Measurements from ENCODE around the gene AZIN2.
"Not testable (repeated sequence)": the region's sequence is repeated elsewhere in the genome, so short reads cannot be mapped to it uniquely, and the experiment has no call there.

The AZIN2 gene

DNA sequence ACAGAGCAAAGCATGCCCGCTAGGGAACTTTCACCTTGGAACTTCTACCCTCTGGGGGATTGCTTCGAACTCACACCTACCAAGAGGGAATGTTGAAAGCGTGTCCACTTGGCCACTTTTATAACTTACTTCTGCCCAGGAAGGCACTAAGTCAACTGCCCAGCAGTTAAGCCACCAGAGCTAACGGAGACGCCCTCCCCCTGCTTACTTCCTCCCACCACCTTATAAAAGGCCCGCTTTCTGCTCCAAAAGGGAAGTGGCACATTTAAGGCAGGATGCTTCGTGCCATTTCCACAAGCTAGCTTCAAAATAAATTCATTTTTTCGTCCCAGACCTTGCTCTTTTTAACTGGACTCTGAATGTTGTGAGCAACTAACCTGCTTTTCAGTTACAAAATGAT lies 41.1 kb upstream of the AZIN2 start:
- POLR2A ChIA-PET: no interaction called here

DNA sequence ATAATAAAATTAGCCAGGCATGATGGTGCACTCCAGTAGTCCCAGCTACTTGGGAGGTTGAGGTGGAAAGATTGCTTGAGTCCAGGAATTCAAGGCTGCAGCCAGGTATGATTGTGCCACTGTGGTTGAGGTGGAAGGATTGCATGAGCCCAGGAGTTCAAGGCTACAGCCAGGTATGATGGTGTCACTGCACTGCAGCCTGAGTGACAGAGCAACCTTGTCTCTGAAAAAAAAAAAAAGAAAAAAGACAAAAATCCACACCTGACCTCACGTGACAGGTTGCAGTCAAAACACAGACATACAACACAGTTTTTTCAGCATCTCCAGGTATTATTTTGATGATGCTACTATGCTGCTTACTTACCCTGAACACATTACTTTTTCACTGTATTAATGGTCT lies 39.9 kb upstream of the AZIN2 start:
- TF ChIP-seq, protein P1, sequence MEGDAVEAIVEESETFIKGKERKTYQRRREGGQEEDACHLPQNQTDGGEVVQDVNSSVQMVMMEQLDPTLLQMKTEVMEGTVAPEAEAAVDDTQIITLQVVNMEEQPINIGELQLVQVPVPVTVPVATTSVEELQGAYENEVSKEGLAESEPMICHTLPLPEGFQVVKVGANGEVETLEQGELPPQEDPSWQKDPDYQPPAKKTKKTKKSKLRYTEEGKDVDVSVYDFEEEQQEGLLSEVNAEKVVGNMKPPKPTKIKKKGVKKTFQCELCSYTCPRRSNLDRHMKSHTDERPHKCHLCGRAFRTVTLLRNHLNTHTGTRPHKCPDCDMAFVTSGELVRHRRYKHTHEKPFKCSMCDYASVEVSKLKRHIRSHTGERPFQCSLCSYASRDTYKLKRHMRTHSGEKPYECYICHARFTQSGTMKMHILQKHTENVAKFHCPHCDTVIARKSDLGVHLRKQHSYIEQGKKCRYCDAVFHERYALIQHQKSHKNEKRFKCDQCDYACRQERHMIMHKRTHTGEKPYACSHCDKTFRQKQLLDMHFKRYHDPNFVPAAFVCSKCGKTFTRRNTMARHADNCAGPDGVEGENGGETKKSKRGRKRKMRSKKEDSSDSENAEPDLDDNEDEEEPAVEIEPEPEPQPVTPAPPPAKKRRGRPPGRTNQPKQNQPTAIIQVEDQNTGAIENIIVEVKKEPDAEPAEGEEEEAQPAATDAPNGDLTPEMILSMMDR (IDR thresholded peaks at IDR 0.05; ENCODE audit: insufficient read depth, low read length, missing control alignments): no peak
- CTCF ChIA-PET: no interaction called here
- H3K4me3 ChIP-seq (ENCODE audit: low read depth, low read length): no peak overlapping the region
- POLR2A ChIA-PET: no interaction called here
- no peak for DNase-seq (ENCODE audit: low read depth, low spot score)

More for the DNA sequence above, 41.1 kb upstream of the AZIN2 start:
- no peak for DNase-seq (ENCODE audit: low read depth, low spot score)
- TF ChIP-seq, protein P1 (IDR thresholded peaks at IDR 0.05; ENCODE audit: insufficient read depth, low read length, missing control alignments): no peak
- CTCF ChIA-PET: interaction anchor here (0.5 to 1.5 kb wide), 2 partner anchors 8 to 16 kb away, joined by 3 to 5 read pairs; no protein-coding TSS in a partner anchor
- no peak overlapping the region for H3K4me3 ChIP-seq (ENCODE audit: low read depth, low read length)

DNA sequence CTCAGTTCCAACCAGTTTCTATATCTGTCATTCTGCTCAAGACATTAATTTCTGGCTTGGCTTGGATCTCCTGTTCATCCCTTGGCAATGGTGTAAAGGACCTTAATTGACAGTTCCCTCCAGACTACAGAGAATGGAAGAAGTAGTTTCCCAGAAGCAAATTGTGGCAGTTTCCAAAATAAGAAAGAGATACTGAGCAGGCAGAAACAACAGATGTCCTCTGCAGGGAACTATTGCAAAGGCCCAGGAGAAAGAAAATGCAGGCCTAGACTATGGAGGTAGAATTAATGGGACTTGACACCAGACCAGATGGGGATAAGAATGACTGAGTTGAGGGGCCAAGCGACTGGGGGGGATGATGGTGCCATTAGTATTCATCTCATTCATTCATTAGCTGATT lies 38.1 kb upstream of the AZIN2 start:
- DNase-seq (ENCODE audit: low read depth, low spot score): no peak
- ChIA-PET CTCF (no interaction called here), POLR2A (no interaction called here)
- H3K4me3 ChIP-seq (ENCODE audit: low read depth, low read length): no peak overlapping the region
- TF ChIP-seq, protein P1 (IDR thresholded peaks at IDR 0.05; ENCODE audit: insufficient read depth, low read length, missing control alignments): no peak

DNA sequence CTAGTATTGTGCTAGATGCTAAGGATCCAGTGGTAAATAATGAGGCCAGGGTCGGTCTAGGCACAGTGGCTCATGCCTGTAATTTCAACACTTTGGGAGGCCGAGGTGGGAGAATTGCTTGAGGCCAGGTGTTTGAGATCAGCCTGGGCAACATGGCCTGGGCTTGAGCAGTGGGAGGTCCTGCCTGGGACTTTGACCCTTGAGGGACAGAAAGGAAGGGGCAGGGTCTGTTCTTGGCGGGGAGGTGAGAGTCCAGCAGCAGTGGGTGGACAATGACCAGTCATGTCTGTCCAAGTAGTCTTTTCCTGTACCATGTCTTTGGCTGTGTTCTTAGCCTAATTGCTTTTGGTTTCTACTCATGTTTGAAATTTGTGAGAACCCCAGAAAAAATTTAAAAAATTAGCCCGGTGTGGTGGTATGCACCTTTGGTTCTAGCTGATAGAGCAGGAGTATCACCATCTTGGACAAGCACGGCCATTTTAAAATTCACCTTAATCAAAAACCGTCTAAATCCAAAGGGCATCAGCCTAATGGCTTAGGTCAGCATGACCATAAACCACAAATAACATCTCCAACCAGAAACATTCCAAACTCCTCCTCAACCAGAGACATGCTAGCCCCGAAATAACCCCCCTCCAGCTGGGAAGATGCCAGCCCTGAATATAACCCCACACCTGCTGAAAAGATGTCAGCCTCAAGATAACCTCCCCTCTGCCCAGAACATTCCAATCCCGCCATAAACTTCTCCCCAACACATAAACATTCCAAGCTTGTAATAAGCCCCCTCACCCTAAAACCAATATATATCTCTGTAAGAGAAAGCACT lies 37.5 kb upstream of the AZIN2 start:
- H3K4me3 ChIP-seq (ENCODE audit: low read depth, low read length): no peak overlapping the region
- DNase-seq (ENCODE audit: low read depth, low spot score): no peak
- TF ChIP-seq, protein P1 (IDR thresholded peaks at IDR 0.05; ENCODE audit: insufficient read depth, low read length, missing control alignments): no peak
- ChIA-PET POLR2A (no interaction called here), CTCF (interaction anchor here (0.9 to 4.8 kb wide), 3 partner anchors 12 to 115 kb away, joined by 3 to 35 read pairs (median 3); no protein-coding TSS in a partner anchor)

DNA sequence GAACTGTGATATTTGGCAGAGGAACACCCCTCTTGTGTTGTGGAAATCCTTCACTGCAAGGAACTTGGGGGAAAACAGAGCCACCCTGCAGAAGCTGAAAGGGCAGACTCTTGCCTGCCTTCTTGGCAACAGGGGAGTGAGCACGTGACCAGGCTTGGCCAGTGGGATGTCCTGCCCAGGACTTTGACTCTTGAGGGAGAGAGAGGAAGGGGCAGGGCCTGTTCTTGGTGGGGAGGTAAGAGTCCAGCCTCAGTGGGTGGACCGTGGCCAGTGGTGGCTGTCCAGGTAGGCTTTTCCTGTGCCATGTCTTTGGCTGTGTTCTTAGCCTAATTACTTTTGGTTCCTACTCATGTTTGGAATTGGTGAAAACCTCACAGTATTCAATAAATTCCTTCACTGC lies 35.7 kb upstream of the AZIN2 start:
- ChIA-PET POLR2A (no interaction called here), CTCF (interaction anchor here (4.8 kb wide), 1 partner anchor 10 kb away, joined by 35 read pairs; no protein-coding TSS in a partner anchor)
- no peak for DNase-seq (ENCODE audit: low read depth, low spot score)
- TF ChIP-seq, protein P1 (IDR thresholded peaks at IDR 0.05; ENCODE audit: insufficient read depth, low read length, missing control alignments): no peak
- H3K4me3 ChIP-seq (ENCODE audit: low read depth, low read length): no peak overlapping the region

DNA sequence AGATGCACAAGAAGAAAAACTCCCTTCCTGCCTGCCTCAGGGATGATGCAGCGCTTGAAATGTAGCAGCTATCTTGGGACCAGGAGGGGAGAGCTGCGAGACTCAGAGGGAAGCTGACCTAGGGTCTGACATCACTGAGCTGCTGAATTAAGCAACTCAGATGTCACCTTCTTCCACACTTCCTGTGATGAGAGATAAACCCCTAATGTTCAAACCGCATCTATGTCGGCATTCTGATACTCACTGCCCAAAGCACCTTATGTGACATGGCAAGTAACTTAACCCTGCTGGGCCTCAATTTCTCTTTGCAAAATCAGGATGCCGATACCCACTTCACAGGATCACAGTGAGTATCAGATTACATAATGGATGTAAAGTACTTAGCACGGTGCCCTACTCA lies 35.1 kb upstream of the AZIN2 start:
- TF ChIP-seq, protein P1 (IDR thresholded peaks at IDR 0.05; ENCODE audit: insufficient read depth, low read length, missing control alignments): no peak
- ChIA-PET CTCF (interaction anchor here (0.6 to 4.8 kb wide), 3 partner anchors 10 to 112 kb away, joined by 3 to 35 read pairs (median 7); no protein-coding TSS in a partner anchor), POLR2A (no interaction called here)
- no peak overlapping the region for H3K4me3 ChIP-seq (ENCODE audit: low read depth, low read length)
- no peak for DNase-seq (ENCODE audit: low read depth, low spot score)

DNA sequence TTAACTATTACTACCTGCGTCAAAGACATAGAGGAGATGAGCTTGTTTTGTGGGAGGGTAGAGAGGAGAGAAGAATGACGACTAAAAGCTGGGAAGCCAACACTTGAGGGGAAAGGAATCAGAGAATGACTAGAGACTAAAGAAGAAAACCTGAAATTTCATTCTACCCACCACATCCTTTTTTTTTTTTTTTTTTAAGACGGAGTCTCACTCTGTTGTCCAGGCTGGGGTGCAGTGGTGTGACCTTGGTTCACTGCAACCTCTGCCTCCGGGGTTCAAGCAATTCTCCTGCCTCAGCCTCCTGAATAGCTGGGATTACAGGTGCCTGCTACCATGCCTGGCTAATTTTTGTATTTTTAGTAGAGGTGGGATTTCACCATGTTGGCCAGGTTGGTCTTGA lies 34.7 kb upstream of the AZIN2 start:
- CTCF ChIA-PET: interaction anchor here (0.6 to 4.8 kb wide), 5 partner anchors 9 to 113 kb away, joined by 3 to 35 read pairs (median 4); no protein-coding TSS in a partner anchor
- DNase-seq (ENCODE audit: low read depth, low spot score); H3K4me3 ChIP-seq (ENCODE audit: low read depth, low read length); POLR2A ChIA-PET: not testable (repeated sequence)

Data from AG04449 (cell line).